Central memory CD8-positive, alpha-beta T cell (primary cell): ENCODE measurements around the gene ATXN3.
"Not testable (repeated sequence)": the region's sequence is repeated elsewhere in the genome, so short reads cannot be mapped to it uniquely, and the experiment has no call there.

Experiments
- ATAC-seq: fragments of 150-1000 bp; cut with Tn5 transposase; replicated peaks from 2 replicates; pipeline ENCODE4 v1.10.0; 2022; ENCODE audit warnings: mild to moderate bottlenecking, moderate FRiP score, moderate number of reproducible peaks; ENCODE audit not compliant: poor library complexity, severe bottlenecking; ENCODE audit errors: extremely low read depth
- DNase-seq, 2 donors: peaks; one replicate each; pipeline ENCODE4 v3.0.0; 2021; ENCODE audit warnings: low spot score in 2 of 2
- H3K27ac Mint-ChIP-seq: one replicate; pipeline ENCODE4 v1.8.0; 2022; ENCODE audit warnings: low read depth, mild to moderate bottlenecking, moderate library complexity, mixed read lengths
- H3K27me3 Mint-ChIP-seq: one replicate; pipeline ENCODE4 v1.8.0; 2022; ENCODE audit warnings: mixed read lengths
- H3K36me3 Mint-ChIP-seq: one replicate; pipeline ENCODE4 v1.8.0; 2022; ENCODE audit warnings: mild to moderate bottlenecking, moderate library complexity, mixed read lengths; ENCODE audit not compliant: insufficient read depth
- H3K4me1 Mint-ChIP-seq: one replicate; pipeline ENCODE4 v1.8.0; 2022; ENCODE audit warnings: mixed read lengths
- H3K4me3 Mint-ChIP-seq: one replicate; pipeline ENCODE4 v1.8.0; 2022; ENCODE audit warnings: mild to moderate bottlenecking, moderate library complexity, mixed read lengths
- H3K9me3 Mint-ChIP-seq: one replicate; pipeline ENCODE4 v1.8.0; 2022; ENCODE audit warnings: mixed read lengths

ATXN3 gene

DNA sequence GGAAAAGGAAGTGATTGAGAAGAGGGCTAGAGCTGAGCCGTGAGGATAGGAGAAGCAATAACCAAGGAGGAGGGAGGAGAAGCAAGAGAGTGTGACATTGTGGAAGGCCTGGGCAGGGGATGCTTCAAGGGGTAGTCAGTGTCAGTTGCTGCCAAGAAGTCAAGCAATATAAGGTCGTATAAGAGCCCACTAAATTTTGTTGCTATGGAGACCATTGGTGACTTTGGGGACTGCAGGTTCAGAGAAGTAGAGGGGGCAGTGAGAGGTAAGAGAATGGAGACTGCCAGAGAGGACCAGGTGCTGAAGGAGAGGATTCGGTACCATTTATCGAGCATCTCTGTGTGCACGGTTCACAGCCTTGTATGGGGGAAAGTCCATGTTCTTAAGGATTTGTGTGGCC is 3.1 kb upstream of the ATXN3 start:
- H3K27ac Mint-ChIP-seq: no peak overlapping the region
- H3K4me1 Mint-ChIP-seq: peaks cover 17% of the 10 kb centered on the region
- ATAC-seq (no peak), DNase-seq (no peak)
- H3K4me3 Mint-ChIP-seq: no peak overlapping the region
- H3K9me3 Mint-ChIP-seq: no peaks in the 10 kb centered on the region
- H3K27me3 Mint-ChIP-seq: no peaks in the 10 kb centered on the region
- peaks cover 8% of the 10 kb centered on the region for H3K36me3 Mint-ChIP-seq

DNA sequence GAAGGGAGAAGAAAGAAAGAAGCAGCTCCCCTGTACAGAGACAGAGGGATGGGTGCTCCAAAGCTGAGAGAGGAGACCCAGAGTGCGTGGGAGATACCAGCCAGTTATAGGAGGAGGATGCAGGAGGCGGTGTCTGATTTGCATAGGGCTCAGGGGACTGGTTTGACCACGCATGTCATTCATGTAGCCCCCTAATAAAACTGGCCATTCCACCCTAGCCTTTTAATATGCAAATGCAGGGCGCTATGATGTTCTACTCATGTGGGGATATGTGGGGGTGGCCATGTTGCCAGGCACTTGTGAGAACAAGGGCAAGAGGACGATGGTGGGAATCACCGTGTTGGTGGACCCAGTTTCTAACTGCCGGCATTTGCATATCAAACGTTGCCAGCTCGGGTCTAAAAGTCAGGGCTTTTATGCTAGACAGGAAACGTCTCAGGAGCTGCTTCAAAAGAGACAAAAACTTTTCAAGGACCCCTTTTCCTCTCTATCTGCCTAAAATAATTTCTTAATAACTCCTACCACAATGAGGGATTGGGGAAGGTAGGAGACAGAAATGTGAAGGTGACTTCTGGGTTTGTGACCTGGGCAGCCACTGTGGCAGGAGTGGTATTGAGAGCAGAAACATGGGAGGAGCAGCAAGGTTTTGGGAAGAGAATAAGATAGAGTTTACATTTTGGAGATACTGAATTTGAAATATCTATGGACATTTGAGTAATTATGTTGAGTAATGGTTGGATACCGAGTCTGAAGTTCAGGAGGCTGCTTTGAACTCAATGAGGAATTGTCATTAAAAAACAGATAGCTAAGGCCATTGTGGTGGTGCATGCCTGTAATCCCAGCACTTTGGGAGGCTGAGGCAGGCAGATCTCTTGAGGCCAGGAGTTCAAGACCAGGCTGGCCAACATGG is 2.2 kb upstream of the ATXN3 start:
- no peaks in the 10 kb centered on the region for H3K9me3 Mint-ChIP-seq
- no peaks in the 10 kb centered on the region for H3K27me3 Mint-ChIP-seq
- peaks cover 8% of the 10 kb centered on the region for H3K36me3 Mint-ChIP-seq
- H3K27ac Mint-ChIP-seq: no peak overlapping the region
- no peak overlapping the region for H3K4me3 Mint-ChIP-seq
- DNase-seq: no peak
- peaks cover 17% of the 10 kb centered on the region for H3K4me1 Mint-ChIP-seq
- ATAC-seq: no peak

DNA sequence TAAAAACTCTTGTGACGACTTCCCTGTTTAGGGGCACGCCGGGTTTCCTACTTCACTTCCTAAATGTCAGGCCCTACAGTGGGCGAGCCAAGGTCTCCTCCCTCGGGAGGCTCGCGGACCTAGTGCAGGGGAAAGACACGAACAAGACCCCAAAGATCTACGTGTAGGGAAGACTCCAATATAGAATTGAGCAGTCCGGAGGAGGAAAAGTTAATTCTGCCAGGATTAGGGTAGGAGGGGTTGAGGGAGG is 564 bp downstream of the ATXN3 start:
- Mint-ChIP-seq H3K27ac (peak overlapping the region; percentile 92), H3K27me3 (no peaks in the 10 kb centered on the region), H3K4me1 (peaks cover 31% of the 10 kb centered on the region), H3K36me3 (peaks cover 8% of the 10 kb centered on the region), H3K4me3 (peak overlapping the region; percentile 92), H3K9me3 (no peaks in the 10 kb centered on the region)
- ATAC-seq: no peak
- no peak for DNase-seq

DNA sequence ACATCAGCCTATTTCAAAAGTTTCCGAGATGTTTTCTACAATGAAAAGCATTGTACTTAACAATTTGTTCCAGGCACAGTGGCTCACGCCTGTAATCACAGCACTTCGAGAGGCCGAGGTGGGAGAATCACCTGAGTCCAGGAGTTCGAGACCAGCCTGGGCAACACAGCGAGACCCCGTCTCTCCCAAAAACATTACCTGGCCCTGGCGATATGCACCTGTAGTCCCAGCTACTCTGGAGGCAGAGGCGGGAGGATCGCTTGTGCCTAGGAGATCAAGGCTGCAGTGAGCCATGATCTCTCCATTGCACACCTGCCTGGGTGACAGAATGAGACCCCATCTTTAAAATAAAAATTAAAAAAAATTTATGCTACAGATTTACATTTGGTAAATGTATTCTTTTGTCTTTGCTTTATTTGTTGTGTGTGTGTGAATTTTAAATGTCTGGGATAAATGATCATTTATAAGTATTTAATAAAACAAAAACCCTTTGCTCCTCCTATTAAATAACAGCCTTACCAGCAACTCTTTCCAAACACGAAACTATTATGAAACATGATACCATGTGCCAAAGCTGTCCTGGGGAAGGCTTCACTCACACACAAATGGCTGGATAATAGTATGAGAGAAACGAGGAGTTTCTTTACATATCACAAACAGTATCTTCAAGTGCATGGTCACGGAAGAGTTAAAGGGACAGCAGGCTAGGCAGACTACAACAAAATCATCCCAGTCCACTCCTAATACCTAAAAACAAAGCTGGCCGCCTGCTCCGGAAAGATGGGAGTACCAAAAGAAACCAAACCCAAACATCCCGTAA is 1.1 kb downstream of the ATXN3 start:
- Mint-ChIP-seq H3K9me3 (no peaks in the 10 kb centered on the region), H3K27me3 (no peaks in the 10 kb centered on the region), H3K36me3 (peaks cover 8% of the 10 kb centered on the region), H3K27ac (peak overlapping the region; percentile 92), H3K4me1 (peaks cover 31% of the 10 kb centered on the region), H3K4me3 (peak overlapping the region; percentile 92)
- DNase-seq (no peak), ATAC-seq (no peak)

DNA sequence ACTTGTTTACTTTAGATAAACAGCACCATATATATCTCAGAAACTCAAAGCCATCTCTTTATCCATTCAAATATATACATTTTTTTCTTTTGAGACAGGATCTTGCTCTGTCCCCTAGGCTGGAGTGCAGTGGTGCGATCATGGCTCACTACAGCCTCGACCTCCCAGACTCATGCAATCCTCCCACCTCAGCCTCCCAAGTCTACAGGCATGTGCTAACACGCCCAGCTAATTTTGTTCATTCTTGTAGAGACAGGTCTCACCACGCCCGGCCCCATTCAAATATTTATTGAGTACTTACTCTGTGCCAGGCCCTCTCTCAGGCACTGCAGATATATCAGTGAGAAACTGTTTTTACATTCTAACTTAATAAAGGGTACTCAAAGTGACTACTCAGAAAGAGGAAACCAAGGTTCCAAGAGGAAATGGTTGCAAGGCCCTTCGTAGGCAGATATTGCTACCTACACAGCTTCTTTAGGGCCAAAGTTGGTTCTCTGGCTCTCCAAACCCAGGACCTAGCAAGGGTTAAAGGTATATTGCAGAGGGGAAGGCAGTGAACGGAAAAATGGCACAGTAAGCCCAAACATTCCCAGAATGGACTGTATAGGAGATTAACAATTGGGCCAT is 2.9 kb downstream of the ATXN3 start:
- no peak overlapping the region for H3K27ac Mint-ChIP-seq
- H3K9me3 Mint-ChIP-seq: no peaks in the 10 kb centered on the region
- no peak overlapping the region for H3K4me3 Mint-ChIP-seq
- H3K4me1 Mint-ChIP-seq: peaks cover 37% of the 10 kb centered on the region
- DNase-seq: no peak
- H3K36me3 Mint-ChIP-seq: peaks cover 8% of the 10 kb centered on the region
- H3K27me3 Mint-ChIP-seq: no peaks in the 10 kb centered on the region
- no peak for ATAC-seq

DNA sequence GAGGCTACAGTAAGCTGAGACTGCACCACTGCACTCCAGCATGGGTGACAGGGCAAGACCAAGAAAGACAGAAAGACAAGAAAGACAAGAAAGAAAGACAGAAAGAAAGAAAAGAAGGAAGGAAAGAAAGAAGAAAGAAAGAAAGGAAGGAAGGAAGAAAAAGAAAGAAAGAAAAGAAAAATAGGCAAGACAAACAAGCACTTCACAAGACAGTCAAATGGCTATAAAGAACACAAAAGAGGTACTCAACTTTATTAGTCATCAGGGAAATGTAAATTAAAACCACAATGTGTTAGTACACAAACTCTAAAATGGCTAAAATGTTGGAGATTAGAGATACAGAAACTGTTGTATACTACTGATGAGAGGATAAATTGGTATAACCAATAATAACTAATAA is 6.6 kb downstream of the ATXN3 start:
- Mint-ChIP-seq H3K4me3 (no peak overlapping the region), H3K4me1 (peaks cover 20% of the 10 kb centered on the region), H3K27ac (no peak overlapping the region), H3K36me3 (peaks cover 9% of the 10 kb centered on the region), H3K9me3 (no peaks in the 10 kb centered on the region), H3K27me3 (no peaks in the 10 kb centered on the region)
- DNase-seq (no peak), ATAC-seq (no peak)

DNA sequence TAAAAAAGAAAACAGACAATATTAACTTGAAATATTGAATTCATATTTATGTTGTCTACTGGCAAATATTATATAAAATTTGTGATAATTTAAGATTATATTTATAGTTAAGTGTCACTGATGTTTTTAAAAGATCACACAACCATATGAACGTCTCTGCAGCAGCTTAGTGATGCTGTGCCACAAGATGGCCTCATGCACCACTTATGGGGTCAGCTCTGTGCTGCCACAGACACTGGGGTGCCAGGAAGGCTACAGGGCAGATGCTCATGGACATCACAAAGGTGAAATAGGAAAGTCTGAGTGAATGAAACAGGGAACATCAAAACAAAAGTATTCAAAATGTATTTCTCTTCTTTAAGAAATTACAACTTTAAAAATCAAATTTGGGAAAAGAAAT is 13.1 kb downstream of the ATXN3 start:
- H3K4me1 Mint-ChIP-seq: no peaks in the 10 kb centered on the region
- H3K27me3 Mint-ChIP-seq: no peaks in the 10 kb centered on the region
- no peaks in the 10 kb centered on the region for H3K9me3 Mint-ChIP-seq
- DNase-seq: no peak
- no peak overlapping the region for H3K27ac Mint-ChIP-seq
- peaks cover 29% of the 10 kb centered on the region for H3K36me3 Mint-ChIP-seq
- no peak overlapping the region for H3K4me3 Mint-ChIP-seq
- ATAC-seq: no peak

DNA sequence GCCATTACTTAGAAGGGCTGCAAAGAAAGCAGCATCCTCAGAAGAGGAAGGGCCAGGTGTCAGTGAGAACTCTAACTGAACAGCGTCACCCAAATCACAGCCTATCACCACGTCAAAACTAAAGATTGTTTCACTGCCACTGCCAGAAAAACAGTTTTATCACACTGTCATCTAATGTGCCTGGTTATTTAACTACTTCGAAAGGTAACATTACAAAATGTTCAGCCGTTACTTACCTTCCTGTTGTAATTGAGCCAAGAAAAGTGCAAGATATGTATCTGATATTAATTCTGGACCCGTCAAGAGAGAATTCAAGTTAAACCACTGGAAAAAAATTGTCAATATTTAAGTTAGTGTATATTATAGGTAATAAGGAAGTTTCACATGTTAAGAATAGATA is 17.9 kb downstream of the ATXN3 start:
- H3K9me3 Mint-ChIP-seq: no peaks in the 10 kb centered on the region
- H3K27me3 Mint-ChIP-seq: no peaks in the 10 kb centered on the region
- H3K4me3 Mint-ChIP-seq: no peak overlapping the region
- no peaks in the 10 kb centered on the region for H3K4me1 Mint-ChIP-seq
- H3K36me3 Mint-ChIP-seq: peaks cover 38% of the 10 kb centered on the region
- ATAC-seq: no peak
- no peak for DNase-seq
- H3K27ac Mint-ChIP-seq: no peak overlapping the region

DNA sequence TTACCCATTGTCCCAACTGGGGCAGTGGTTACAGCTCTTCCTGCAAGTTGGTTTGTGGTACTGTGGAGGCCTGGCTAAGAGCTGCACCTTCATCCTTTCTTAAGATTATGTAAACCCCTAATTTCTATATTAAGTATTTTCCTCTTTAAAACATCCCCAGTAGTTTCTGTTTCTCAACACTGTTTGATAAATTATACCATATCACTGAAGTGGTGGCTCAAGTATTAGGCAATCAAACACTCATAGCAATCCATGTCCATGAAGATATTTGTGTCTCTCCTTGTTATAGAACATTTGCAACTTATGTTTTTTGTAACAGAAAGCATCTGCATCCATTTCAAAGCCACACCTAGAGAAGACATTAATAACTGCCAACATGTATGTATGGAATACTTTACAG is 31.8 kb downstream of the ATXN3 start:
- H3K4me3 Mint-ChIP-seq: no peak overlapping the region
- no peaks in the 10 kb centered on the region for H3K4me1 Mint-ChIP-seq
- peaks cover 34% of the 10 kb centered on the region for H3K36me3 Mint-ChIP-seq
- no peaks in the 10 kb centered on the region for H3K9me3 Mint-ChIP-seq
- DNase-seq (no peak), ATAC-seq (no peak)
- no peak overlapping the region for H3K27ac Mint-ChIP-seq
- no peaks in the 10 kb centered on the region for H3K27me3 Mint-ChIP-seq

DNA sequence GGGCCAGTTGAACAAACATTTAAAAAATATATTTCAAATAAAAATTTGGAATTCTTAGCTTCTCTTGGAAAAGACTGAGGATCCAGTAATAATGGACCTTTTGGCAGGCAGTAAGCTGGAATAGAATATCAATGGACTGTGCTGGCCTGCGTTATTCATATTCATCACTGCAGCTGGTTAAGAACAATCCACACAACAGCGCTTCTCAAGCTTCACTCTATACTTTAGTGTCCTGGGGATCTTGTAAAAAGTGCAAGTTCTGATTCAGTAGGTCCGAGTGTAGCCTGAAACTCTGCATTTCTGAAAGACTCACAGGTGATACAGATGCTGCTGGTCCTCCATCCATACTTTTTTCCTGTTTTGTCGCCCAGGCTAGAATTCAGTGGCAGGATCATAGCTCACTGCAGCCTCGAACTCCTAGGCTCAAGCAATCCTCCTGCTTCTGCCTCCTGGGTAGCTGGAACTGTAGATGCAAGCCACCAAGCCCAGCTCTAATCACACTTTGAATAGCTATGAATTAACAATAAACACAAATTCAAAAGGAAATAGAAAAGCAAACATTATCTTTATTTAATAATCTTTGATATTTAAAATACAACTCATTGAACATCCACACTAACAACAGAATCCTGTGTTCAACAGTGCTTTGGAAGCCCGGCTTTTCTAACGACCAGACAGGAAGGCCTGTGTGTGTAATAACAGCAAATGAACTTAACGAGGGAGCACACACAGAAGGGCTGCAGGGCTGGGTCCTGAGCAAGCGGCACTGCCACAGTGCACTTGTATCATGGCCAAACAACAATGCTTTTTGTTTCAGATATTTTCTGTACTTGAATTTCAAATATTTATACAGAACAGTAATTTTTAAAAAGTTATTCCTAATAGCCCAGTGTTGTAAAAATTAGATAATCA is 48.1 kb downstream of the ATXN3 start:
- no peak for ATAC-seq
- H3K4me1 Mint-ChIP-seq: no peaks in the 10 kb centered on the region
- no peaks in the 10 kb centered on the region for H3K27me3 Mint-ChIP-seq
- no peak overlapping the region for H3K4me3 Mint-ChIP-seq
- H3K27ac Mint-ChIP-seq: no peak overlapping the region
- DNase-seq: no peak
- H3K36me3 Mint-ChIP-seq: peaks cover 5% of the 10 kb centered on the region
- no peaks in the 10 kb centered on the region for H3K9me3 Mint-ChIP-seq

DNA sequence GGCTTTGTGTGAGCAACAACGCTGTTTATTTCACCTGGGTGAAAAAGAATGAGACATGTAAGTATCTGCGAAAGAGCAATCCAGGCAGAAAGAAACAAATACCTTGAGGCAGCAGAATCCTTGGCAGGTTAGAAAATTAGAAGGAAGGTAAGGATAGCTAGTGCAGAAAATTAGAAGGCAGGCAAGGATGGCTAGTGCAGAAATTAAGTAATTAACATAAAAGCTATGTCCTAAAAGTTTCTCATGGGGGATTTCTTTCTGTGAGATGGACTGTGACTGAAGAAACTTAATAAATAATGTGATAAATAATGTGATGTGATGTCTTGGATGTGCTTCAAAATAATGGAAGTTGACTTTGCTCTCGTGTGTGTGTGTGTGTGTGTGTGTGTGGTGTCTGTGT is 56.6 kb downstream of the ATXN3 start:
- Mint-ChIP-seq H3K27ac (no peak overlapping the region), H3K9me3 (peaks cover 19% of the 10 kb centered on the region), H3K4me3 (no peak overlapping the region), H3K36me3 (no peaks in the 10 kb centered on the region), H3K27me3 (no peaks in the 10 kb centered on the region), H3K4me1 (peaks cover 6% of the 10 kb centered on the region)
- ATAC-seq (no peak), DNase-seq (no peak)

DNA sequence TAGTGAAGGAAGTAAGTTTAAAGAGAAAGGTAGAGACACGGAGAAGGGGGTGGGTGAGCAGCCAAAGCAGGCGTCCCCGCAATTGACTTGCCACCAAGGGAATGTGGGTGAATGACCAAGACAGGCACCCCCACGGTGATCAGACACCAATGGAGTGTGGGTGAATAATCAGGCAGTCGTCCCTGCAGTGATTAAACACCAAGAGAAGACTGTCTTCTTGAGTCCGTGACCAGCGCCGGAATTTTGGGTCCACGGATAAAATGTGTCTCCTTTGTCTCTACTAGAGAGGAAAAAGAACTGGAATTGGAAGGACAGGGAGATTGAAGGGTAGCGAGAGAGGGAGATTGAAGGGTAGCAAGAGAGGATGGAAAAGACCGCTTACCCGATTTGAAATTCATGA is 57.2 kb downstream of the ATXN3 start:
- not testable (repeated sequence) for DNase-seq, H3K27me3 Mint-ChIP-seq, H3K27ac Mint-ChIP-seq, H3K4me1 Mint-ChIP-seq, ATAC-seq, H3K36me3 Mint-ChIP-seq, H3K4me3 Mint-ChIP-seq
- peaks cover 19% of the 10 kb centered on the region for H3K9me3 Mint-ChIP-seq
